ENCODE measurements around the gene GFI1. TPM values are rescaled to one million over a fixed set of nuclear protein-coding genes. Genes with fewer than 3 reads are reported as not detected.
"Not testable (repeated sequence)": the region's sequence is repeated elsewhere in the genome, so short reads cannot be mapped to it uniquely, and the experiment has no call there.

The GFI1 gene
- total RNA-seq, 1 experiment from 2014 or later = 2.3 TPM

DNA sequence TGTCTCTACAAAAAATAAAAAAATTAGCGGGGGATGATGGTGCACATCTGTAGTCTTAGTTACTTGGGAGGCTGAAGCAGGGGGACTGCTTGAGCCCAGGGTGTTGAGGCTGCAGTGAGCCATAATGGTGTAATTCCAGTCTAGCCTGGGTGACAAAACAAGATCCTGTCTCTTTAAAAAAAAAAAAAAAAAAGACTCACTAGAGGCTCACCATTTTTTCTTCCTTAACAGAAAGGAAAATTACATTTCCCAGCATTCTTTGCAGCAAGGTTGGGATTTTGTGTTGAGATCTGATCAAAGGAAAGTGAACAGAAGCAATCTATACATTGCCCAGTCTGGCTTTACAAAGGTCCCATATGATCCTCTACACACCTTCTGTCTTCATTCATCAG lies 21.5 kb downstream of the GFI1 start:
- DNase-seq (ENCODE audit: low read depth) = no peak

DNA sequence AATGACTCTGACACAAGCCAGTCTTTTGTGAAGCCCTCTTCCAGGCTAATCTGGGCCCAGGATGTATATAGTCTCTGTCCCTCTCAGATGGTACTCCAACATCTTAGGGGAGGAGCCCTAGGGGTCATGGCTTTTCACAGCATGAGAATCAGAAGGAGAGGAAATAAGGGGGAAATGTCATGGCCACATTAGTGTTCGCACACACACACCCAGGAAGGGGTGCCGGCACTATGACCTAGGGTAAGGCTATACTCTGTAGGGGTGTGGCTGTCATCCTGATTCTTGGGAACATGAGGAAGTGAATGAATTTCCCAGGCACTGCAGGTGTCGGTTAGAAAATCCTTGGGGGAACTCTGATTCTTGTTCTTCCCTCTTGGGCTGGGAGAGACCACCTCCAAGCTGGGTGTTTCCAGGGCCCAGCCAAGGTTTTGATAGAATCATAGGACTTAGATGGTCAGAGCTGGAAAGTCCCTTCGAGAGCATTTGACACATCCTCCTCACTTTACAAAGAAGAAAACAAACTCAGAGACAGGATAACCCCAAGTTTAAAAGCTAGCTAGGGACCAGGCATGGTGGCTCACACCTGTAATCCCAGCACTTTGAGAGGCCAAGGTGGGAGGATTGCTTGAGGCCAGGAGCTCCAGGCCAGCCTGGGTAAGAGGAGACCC lies 22.0 kb downstream of the GFI1 start:
- no peak for DNase-seq (ENCODE audit: low read depth)

DNA sequence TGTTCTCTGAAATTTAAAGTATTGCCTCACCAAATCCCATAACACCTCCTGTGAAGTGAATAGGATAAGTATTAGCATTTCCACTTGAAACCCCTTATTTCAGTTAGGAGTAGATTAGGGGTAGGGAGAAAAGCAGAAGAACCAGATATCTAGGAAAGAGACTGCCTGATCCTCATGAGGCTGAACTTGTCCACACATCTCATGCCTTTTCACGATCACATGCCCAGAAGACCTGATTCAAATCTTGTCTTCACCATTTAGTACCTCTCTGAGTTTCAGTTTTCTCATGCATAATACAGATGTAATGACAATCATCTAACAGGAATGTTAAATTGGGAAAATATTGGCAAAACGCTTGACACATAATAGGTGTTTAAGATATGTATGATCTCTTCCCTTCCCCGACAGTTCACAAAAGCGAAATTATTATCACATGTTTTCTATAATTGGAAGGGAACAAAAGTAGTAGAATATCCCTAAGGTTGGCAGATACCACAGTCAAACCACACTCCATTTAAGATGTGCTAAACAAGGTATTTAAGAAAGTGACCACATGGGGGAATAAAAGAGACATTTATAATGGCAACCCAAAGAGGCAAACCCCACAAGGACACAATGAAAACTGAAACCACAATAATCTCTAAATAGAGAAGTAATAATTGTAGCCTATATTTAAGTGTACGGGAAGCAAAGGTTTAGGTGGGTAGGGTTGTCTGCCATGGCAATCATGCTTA lies 25.2 kb downstream of the GFI1 start:
- DNase-seq (ENCODE audit: low read depth) = peak; percentile 61

DNA sequence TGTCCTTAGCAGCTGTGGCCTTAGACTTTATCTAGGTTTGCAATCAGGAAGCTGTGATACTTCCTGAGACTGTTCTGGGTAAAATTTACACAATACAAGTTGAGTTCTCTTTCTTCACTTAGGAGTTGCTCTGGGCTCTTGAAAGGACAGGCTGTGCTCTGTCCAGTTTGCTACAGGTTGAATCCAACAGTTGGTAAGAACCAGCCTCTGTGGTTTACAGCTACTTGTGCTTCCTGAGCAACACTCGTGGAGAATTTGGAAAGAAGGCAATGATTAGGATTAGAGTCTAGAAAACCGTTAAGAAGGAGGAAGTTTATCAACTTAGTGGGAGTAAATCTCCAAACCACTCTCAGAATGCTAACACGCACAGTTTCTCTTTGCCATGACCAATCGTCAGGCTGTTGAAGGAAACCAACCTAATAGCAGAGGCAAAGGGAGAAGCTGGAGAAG lies 26.8 kb downstream of the GFI1 start:
- DNase-seq (ENCODE audit: low read depth) = no peak

DNA sequence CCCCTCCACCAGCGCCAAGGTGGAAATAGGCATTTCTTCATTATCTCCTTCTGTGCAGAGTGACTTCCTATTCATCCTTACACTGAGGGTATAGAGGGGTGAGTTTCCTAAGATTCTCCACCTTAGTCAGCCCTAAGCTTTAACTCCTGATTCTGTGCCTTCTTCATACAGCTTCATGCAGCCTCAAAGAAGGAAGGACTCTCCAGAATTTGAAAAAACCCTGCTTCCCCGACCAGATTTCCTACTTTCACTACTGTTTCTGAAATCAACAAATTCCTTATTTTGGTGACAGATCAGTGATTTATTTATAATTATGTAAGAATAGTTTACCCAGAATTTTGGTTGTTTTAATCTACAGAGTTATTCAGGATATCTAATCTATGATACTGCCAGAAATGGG lies 28.6 kb downstream of the GFI1 start:
- no peak for DNase-seq (ENCODE audit: low read depth)

DNA sequence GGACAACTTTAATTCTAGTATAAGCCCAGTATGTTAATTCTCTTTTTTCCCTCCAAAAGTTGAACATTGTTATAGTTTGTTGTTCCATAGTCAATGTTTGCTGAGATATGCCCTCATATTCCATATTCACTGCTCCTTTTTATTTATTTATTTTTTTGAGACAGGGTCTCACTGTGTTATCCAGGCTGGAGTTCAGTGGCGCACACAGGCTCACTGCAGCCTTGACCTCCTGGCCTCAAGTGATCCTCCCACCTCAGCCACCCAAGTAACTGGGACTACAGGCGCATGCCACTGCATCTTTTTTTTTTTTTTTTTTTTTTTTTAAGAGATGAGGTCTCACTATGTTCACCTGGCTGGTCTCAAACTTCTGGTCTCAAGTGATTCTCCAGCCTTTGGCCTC lies 38.7 kb downstream of the GFI1 start:
- no peak for DNase-seq (ENCODE audit: low read depth)

DNA sequence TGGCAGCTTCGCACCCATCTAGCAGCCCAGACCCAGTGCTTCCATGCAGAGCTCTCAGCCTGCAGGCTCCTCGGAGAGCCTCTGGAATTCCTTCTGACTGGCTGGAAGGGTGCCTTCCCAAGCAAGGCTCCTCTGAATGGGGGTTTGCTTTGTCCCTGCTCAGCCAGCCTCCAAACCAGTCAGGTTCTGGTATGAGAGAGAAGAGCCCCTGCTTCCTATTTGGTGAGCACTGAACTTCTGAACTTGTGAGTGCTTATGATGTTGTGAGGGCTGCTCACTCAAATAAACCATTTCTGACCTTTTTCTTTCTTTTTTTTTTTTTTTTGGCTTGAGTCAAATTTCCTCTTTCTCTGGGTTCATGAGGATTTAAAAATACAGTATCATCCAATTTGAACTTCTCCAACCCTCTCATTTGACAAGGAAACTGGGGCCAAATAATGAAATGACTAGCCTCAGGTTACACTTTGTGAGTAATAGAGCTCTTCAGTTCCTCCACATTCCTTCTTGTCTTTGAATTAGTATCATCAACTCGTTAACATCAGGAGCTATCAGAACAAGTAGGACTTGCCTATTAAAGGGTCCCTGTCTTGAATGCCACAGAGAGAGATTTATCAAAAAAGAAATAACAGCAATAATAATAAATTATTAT lies 39.6 kb downstream of the GFI1 start:
- DNase-seq (ENCODE audit: low read depth) = peak; percentile 69

DNA sequence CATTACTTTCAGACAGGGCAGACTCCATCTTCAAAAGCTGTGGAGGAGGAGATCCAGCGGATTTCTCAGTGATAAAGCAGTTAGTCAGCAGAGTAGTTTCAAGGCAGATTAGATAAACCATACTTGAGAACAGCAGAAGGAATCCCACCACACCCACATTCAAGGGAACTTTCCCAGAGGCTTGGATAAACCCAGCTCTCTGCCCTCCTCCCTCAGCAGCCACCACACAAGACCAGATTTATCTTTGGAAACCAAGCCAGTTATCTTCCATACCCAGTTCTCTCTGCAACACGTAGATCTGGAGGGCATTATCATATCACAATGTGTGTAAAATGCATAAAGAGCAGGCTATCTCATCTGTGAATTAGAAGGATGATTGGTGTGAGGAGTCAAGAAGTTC lies 40.2 kb downstream of the GFI1 start:
- peak; percentile 45 for DNase-seq (ENCODE audit: low read depth)

DNA sequence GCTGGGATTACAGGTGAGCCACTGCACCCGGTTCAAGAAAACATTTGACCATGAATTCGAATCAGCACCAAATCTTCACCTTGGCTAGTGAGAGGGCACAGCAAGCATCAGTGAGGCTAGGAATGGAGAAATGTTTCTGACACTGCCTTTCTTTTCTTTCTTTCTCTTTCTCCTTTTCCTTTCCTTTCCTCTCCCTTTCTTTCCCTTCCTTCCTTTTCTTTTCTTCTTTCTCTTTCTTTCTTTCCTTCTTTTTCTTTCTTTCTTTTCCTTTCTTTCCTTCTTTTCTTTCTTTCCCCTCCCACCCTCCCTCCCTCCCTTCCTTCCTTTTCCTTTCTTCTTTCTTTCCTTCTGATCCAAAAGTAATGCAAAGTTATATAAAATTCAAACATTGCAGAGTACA lies 40.9 kb downstream of the GFI1 start:
- no peak for DNase-seq (ENCODE audit: low read depth)

DNA sequence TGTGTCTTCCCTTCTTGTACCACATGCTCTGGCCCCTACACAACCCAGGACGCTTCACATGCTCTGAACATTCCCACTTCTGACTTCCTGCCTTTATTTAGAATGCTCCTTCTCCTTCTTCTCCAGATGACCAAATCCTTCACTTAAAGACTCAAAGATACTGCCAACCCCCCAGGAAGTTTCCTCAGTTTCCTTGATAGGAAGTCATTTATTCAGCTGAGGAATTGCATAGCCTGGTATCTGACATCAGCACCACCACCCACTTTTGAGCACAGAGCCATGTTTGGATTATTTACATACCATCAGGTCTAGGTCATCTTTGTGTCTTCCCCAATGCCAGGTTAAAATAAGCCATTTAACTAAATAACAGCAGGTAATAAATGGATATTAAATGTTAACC lies 42.4 kb downstream of the GFI1 start:
- peak; percentile 57 for DNase-seq (ENCODE audit: low read depth)

DNA sequence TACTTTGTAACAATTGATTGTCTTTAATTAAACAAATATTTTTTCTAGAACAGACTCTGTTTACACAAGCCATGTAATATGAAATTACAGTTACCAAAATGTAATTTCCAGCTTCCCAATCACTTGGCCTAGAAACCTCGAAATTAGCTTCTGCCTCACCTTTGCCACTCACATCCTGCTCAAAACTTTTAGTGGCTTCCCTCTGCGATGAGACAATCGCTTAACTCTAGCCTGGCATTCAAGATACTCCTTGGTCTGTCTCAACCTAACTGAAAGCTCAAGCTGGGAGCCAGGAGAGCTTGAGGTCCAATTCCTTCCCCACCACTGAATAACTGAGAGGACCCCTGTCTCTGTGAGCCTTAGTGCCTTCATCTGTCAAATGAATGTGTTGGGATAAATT lies 42.8 kb downstream of the GFI1 start:
- DNase-seq (ENCODE audit: low read depth) = no peak

DNA sequence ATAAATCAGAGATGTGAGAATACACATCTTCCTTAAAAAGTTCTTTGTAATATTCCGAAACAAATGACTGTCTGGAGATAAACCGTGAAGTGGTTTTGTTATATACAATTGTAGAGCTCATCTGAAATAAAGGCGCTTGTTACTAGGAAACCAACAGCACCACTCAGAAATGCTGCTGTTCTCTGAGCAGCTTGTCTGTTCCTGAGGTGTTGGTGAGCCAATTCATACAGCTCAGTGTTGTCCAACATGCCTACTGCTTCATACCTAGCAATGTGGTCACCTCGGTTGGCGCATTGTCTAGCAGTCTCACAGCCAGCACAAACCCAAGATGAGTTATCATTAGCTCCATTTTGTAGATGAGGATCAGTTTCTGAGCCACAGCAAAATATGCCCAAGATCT lies 44.4 kb downstream of the GFI1 start:
- peak; percentile 16 for DNase-seq (ENCODE audit: low read depth)

DNA sequence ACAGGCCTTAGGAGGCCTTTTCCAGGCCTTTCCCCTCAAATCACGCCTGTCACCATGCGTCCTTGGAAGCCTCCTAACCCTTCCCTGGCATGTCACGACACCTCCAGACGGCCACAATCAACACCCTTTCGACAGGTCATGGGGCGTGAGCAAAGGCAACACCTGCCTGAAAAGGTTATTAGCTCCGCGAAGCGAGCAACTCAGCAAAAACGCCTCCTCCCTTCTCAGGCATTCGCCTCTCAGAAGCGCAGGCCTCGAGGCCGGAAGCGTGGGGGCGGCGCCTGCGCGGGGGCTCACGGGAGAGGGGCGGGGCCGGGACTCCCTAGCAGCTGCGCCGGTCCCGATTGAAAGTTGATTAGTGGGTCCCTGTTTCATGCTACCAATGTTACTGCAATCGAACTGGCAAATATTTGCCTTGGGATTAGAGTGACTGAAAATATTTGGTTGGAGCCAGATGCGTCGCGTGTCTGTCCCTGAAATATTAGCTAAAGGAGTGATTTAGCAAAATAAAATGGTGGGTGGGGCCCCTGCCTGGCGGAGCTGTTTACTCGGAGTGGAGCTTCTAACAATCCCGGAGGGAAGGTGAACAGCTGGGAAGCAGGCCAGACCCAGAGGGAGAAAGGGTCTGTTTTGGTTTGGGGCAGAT lies 44.9 kb downstream of the GFI1 start:
- DNase-seq (ENCODE audit: low read depth) = no peak

DNA sequence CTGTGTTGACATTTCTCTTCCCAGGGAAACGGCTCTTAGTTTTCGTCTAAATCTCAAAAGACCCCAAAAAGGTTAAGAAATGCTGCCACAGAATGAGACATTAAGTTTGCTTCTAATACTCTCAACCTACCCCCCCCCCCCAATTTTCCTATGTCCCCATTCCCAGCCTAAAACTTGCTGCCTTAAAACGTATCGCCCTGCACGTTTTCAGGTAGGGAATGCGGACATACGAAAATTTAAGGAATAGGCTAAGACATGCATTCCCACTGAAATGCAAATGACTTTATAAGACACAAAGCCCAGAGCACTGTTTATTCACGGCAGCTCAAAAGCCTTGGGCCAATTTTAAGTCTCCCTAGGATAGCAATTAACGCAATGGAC lies 45.4 kb downstream of the GFI1 start:
- DNase-seq (ENCODE audit: low read depth) = no peak

DNA sequence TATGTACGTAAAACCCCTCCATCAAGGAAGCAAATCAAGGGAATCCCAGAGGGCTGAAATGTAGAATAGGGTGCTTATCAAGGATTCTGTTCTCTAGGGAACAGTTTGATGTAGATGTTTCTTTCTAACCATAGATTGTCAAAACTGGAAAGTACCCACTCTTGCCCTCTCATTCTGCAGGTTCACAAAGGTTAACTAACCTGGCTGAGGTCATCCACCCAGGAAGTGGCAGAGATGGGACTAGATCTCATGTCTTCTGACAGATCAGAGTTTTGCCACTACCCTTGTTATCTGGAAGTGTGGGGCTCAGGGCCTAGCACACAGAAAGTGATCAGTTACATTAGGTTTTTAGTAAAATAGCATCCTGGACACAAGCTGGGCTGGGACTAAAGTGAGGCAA lies 47.4 kb downstream of the GFI1 start:
- no peak for DNase-seq (ENCODE audit: low read depth)

DNA sequence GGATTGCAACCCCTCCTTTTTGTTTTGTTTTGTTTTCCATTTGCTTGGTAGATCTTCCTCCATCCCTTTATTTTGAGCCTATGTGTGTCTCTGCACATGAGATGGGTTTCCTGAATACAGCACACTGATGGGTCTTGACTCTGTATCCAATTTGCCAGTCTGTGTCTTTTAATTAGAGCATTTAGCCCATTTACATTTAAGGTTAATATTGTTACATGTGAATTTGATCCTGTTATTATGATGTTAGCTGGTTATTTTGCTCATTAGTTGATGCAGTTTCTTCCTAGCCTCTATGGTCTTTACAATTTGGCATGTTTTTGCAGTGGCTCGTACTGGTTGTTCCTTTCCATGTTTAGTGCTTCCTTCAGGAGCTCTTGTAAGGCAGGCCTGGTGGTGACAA lies 52.2 kb downstream of the GFI1 start:
- not testable (repeated sequence) for DNase-seq (ENCODE audit: low read depth)

DNA sequence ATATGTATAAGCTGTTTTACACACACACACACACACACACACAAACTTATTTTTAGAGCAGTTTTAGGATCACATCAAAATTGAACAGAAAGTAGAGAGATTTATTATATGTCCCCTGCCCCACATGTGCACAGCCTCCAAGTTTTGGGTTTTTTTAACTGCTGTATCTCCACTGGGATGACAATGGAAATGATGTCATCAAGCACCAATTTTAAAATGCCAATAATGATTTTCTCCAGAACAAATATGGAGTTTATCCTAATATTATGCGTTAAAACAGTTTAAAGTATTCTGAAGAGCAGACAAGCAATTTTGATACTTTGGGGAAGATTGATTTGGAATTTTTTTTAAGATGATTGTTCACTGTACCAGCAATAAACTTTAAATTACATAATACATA lies 56.7 kb downstream of the GFI1 start:
- no peak for DNase-seq (ENCODE audit: low read depth)

DNA sequence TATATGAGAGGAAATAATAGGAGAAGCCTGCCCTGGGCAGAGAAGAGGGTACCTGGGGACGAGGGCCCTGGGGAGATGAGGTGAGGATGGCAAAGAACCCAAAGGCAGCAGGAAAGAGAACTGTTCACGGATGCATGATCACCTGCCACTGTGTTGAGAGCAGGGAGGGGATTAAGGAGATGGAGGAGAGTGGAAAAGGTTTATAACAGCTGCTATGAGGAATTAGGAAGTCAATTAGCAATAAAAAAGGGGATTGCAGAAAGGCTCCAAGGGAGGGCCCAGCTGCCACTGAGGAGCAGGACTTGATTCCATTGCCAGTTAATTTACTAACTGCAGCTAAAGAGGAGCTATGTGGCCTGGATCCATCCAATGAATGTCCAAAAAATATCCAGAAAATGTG lies 61.1 kb downstream of the GFI1 start:
- no peak for DNase-seq (ENCODE audit: low read depth)

Data from M059J (cell line).